HG03108 (cell line): ENCODE data around the gene P4HB.

Experiments used
- ATAC-seq: cut with Tn5 transposase; IDR thresholded peaks from one replicate; pipeline ENCODE4 v1.9.1; 2021; ENCODE audit warnings: moderate library complexity; ENCODE audit not compliant: unreplicated experiment

Gene P4HB

GRCh38 chr17:81868674-81869220 lies 8.4 kb upstream of the P4HB start:
- no peak for ATAC-seq

- ATAC-seq = no peak
These were observed 7.8 kb upstream of the P4HB start for GRCh38 chr17:81867991-81868673.

GRCh38 chr17:81867170-81867990 lies 7.0 kb upstream of the P4HB start:
- ATAC-seq = no peak

GRCh38 chr17:81866440-81867169 lies 6.3 kb upstream of the P4HB start:
- no peak for ATAC-seq

- ATAC-seq = no peak
These were observed 5.6 kb upstream of the P4HB start for GRCh38 chr17:81865733-81866439.

GRCh38 chr17:81865358-81865732 lies 5.0 kb upstream of the P4HB start:
- no peak for ATAC-seq

- ATAC-seq = no peak
These were observed 3.8 kb upstream of the P4HB start for GRCh38 chr17:81863833-81864768.

GRCh38 chr17:81863123-81863675 lies 2.9 kb upstream of the P4HB start:
- ATAC-seq = no peak

GRCh38 chr17:81860756-81861568 lies 627 bp upstream of the P4HB start:
- ATAC-seq = peak; percentile 74

GRCh38 chr17:81858967-81859905 lies 1.1 kb downstream of the P4HB start:
- no peak for ATAC-seq

- ATAC-seq = no peak
These were observed 2.0 kb downstream of the P4HB start for GRCh38 chr17:81858170-81858966.

GRCh38 chr17:81854974-81855774 lies 5.2 kb downstream of the P4HB start:
- ATAC-seq = no peak

GRCh38 chr17:81852237-81852636 lies 8.1 kb downstream of the P4HB start:
- no peak for ATAC-seq

- no peak for ATAC-seq
These were observed 8.9 kb downstream of the P4HB start for GRCh38 chr17:81851423-81851822.

GRCh38 chr17:81849457-81849856 lies 10.9 kb downstream of the P4HB start:
- no peak for ATAC-seq
